Ramos (cell line): ENCODE measurements around the gene HOXB6.

Experiments
- in situ Hi-C: fragments of 300-500 bp; cut with MboI; formaldehyde crosslinking; loops from one replicate; pipeline ENCODE4 v1.14.3; 2022; ENCODE audit warnings: low sequenced_read_pairs; ENCODE audit not compliant: unreplicated experiment

The HOXB6 gene

GRCh38 chr17:48604770-48605329 is at the start of gene HOXB6:
TSS of gene HOXB6 (minus strand) at chr17:48604986. CDS start at chr17:48598150, 6,836 bp downstream.
- in situ Hi-C loops = no loop called here

GRCh38 chr17:48649741-48650140 is 45.0 kb upstream of the HOXB6 start:
- in situ Hi-C loops = no loop called here

- in situ Hi-C loops = no loop called here
Observed at GRCh38 chr17:48647963-48648245, 43.1 kb upstream of the HOXB6 start.

- in situ Hi-C loops = no loop called here
Observed at GRCh38 chr17:48647103-48647962, 42.5 kb upstream of the HOXB6 start.

- in situ Hi-C loops = no loop called here
Observed at GRCh38 chr17:48646183-48647102, 41.7 kb upstream of the HOXB6 start.

GRCh38 chr17:48645639-48646182 is 40.9 kb upstream of the HOXB6 start:
- in situ Hi-C loops = no loop called here

- in situ Hi-C loops = no loop called here
Observed at GRCh38 chr17:48644910-48645557, 40.2 kb upstream of the HOXB6 start.

GRCh38 chr17:48644159-48644558 is 39.4 kb upstream of the HOXB6 start:
- in situ Hi-C loops = no loop called here

- in situ Hi-C loops = no loop called here
Observed at GRCh38 chr17:48643697-48644012, 38.9 kb upstream of the HOXB6 start.

- in situ Hi-C loops = no loop called here
Observed at GRCh38 chr17:48642843-48643696, 38.3 kb upstream of the HOXB6 start.

GRCh38 chr17:48642059-48642842 is 37.5 kb upstream of the HOXB6 start:
- in situ Hi-C loops = no loop called here

GRCh38 chr17:48641541-48642058 is 36.8 kb upstream of the HOXB6 start:
- in situ Hi-C loops = no loop called here

GRCh38 chr17:48640858-48641180 is 36.0 kb upstream of the HOXB6 start:
- in situ Hi-C loops = no loop called here

- in situ Hi-C loops = no loop called here
Observed at GRCh38 chr17:48639982-48640857, 35.4 kb upstream of the HOXB6 start.

GRCh38 chr17:48639136-48639535 is 34.4 kb upstream of the HOXB6 start:
- in situ Hi-C loops = no loop called here

- in situ Hi-C loops = no loop called here
Observed at GRCh38 chr17:48637323-48638260, 32.8 kb upstream of the HOXB6 start.
